HG02852 (cell line): ENCODE results near the gene ARHGEF26.
"Not testable (repeated sequence)": the region's sequence is repeated elsewhere in the genome, so short reads cannot be mapped to it uniquely, and the experiment has no call there.

ENCODE experiments used
- ATAC-seq: cut with Tn5 transposase; IDR thresholded peaks from one replicate; pipeline ENCODE4 v1.9.1; 2021; ENCODE audit warnings: mild to moderate bottlenecking, moderate library complexity; ENCODE audit not compliant: unreplicated experiment

The ARHGEF26 gene, protein sequence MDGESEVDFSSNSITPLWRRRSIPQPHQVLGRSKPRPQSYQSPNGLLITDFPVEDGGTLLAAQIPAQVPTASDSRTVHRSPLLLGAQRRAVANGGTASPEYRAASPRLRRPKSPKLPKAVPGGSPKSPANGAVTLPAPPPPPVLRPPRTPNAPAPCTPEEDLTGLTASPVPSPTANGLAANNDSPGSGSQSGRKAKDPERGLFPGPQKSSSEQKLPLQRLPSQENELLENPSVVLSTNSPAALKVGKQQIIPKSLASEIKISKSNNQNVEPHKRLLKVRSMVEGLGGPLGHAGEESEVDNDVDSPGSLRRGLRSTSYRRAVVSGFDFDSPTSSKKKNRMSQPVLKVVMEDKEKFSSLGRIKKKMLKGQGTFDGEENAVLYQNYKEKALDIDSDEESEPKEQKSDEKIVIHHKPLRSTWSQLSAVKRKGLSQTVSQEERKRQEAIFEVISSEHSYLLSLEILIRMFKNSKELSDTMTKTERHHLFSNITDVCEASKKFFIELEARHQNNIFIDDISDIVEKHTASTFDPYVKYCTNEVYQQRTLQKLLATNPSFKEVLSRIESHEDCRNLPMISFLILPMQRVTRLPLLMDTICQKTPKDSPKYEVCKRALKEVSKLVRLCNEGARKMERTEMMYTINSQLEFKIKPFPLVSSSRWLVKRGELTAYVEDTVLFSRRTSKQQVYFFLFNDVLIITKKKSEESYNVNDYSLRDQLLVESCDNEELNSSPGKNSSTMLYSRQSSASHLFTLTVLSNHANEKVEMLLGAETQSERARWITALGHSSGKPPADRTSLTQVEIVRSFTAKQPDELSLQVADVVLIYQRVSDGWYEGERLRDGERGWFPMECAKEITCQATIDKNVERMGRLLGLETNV

DNA sequence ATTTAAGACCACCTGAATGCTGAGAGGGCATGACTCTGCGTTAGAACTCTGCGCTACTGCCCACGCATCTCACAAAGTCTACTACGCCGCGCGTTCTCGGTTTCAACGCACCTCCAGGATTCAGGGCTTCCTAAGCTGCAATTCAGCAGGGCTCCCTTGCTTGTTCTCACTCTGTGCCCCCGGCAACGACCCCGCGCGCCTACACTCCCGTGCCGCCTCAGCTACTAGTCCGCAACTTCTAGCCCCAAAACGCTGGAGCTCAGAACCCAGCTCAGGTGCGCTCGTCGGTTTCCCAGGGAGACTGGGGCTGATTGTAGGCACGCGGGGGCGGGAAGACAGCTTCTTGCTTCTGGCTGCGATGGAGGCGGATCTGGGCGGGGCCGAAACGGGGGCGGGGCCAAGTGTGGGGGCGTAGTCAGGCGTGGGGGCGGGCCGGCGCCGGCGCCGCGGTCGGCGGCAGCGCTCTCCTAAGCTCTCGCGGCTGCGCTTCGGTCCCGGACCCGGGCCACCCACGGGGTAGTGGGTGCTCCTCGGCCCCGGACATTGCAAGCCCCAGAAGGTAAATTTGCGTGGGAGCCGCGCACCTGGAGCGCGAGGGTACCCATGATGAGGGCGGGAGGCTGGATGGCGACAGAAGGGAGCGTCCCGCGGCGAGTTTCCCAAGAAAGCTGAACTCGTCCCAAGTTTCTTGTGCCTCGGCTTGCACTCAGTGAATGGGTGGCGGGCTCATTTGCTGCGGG lies at the start of gene ARHGEF26:
Gene ARHGEF26 (plus strand): TSS at position 430 of the 740 bp plus-strand sequence. CDS start 603 bp downstream, outside the sequence.
- ATAC-seq = peak; percentile 74

DNA sequence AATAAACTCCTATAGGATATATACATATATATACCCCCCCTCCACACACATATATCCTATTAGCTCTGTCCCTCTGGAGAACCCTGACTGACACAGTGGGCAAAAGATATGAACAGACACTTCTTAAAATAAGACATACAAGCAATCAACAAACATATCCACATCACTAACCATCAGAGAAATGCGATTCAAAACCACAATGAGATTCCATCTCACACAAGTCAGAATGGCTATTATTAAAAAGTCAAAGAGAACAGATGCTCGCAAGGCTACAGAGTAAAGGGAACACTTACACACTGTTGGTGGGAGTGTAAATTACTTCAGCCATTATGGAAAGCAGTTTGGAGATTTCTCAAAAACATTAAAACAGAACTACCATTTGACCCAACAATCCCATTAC lies 46.2 kb upstream of the ARHGEF26 start:
- ATAC-seq = no peak

DNA sequence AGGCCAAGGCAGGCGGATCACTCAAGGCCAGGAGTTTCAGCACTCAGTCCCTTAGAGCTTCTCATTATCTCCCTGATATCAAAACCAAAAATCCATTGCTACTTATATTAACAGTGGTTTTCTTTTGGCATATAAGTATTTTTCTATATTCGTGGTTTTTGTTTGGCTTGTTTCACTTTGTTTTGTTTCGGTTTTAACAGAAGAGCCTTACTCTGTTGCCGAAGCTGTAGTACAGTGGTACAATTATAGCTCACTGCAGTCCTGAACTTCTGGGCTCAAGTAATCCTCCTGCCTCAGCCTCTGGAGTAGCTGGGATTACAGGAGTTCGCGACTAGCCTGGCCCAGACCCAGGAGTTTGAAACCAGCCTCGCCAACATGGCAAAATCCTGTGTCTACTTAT lies 42.5 kb upstream of the ARHGEF26 start:
- no peak for ATAC-seq

DNA sequence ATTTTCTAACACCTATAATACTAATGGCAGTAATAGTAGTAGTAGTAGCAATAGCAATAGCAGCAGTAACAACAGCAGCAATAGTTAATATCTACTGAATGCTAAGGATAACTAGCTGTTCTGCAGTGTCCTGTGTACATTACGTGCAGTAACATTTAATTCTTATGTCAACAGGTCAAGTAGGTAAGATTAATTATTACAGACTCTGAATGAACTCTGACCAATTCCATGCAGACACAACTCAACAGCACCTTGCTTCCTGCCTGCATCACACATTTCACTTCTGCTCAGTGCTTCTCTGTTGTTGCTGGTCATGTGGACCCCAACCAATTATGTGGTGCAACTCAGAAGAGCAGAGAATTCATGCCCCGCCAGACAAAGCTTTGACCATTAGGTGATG lies 39.9 kb upstream of the ARHGEF26 start:
- no peak for ATAC-seq

DNA sequence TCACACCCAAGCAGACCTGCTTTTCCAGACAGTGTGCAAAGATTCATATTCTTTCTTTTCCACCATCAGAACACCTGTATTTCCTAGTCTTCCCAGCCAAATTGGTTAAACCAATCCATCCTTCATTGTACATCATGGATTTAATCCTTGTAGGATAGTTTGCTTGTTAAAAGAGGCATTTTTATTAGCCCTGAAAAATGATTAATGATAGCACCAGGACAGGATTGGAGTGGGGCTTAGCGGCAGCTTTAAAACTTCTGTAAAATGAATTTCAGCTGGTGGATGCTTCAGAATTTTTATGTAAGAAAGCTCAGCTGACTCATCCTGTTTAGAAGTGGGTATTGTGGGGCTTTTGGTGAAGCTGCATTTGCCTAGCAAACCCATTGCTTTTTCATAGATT lies 36.1 kb upstream of the ARHGEF26 start:
- no peak for ATAC-seq

DNA sequence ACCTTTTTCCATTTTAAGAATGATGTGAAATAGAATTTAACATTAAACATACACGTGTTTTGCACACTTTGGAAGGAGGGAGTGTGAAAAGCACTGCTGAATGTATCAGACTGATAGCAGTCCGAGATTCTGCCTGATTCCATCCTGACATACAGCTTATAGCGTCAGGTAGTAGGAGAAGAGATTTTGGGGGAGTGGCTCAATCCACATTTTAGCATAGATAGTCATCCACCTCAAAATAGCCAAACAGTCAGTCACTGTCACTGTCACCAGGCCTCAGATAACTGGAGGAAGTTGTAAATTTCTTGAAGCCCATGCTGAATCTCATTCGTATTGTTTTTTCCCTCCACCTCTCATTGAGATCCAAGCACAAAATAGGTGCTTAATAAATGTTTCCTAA lies 35.4 kb upstream of the ARHGEF26 start:
- no peak for ATAC-seq

DNA sequence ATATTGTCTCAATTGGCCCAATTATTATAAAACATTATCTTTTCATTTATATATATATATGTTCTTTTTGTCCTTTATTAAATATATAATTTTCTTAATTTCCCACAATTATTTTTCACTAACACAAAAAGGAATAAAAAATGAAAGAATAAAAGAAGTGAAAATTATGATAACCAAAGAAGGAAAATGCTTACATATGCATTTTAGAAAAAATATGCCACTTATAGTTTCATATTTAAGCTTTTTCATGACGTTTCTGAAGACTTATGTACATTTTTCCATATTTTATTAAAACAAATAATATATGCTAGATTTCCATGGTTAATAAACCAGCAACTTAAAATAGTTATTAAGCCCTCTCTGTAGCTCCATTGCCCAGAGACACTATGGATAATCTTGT lies 34.9 kb upstream of the ARHGEF26 start:
- no peak for ATAC-seq

DNA sequence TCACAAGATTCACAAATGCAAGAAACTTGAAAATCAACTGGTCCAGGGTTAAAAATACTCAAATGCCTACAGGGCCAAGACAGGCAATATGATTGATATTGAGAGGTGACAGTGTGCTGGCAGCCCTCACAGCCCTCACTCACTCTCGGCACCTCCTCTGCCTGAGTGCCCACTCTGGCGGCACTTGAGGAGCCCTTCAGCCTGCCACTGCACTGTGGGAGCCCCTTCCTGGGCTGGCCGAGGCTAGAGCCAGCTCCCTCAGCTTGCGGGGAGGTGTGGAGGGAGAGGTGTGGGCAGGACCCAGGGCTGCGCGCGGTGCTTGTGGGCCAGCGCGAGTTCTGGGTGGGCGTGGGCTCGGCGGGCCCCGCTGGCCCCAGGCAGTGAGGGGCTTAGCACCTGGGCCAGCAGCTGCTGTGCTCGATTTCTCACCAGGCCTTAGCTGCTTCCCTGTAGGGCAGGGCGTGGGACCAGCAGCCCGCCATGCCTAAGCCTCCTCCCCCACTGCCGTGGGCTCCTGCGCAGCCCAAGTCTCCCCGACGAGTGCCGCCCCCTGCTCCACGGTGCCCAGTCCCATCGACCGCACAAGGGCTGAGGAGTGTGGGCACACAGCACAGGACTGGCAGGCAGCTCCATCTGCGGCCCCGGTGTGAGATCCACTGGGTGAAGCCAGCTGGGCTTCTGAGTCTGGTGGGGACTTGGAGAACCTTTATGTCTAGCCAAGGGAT lies 33.3 kb upstream of the ARHGEF26 start:
- not testable (repeated sequence) for ATAC-seq

DNA sequence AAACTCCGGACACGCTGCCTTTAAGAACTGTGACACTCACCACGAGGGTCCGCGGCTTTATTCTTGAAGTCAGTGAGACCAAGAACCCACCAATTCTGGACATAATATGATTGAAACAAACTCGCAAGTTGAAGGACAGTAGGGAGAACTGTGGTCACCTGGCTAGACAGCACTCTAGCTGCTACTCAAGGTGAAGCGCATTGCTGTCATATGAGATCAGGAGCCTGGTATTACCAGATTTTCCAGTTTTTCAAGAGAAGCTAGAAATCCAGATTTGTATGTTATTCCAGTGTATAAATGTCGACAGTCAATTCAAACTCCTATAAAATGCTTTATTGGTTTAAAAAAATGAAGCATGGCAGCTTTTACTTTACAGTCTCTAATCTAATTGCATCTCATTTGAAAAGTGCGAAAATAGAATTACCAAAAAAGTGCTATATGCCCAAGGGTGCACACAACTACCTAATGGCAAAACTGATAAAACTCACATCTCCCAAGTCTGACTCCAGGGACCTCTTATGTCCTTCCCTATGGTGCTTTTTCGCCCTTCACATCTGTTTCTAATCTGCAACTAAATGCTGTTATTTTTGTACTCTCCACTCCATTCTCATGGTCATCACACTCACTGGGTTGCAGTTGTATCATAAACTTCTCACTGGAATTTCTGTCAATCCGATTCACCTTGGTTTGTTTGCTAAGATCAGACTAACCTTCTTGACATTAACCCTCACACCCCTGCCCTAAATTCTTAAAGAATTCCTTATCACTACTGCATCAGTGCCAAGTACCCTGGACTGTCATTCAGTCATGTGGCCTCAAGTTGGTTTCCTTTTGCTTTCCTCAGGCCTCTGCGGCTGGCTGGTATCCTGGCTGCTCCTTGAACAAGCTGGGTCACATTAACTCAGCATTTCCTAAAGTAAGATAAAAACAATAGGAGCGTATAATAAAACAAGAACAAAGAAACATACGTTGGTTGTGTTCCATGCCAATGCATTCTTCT lies 31.5 kb upstream of the ARHGEF26 start:
- ATAC-seq = no peak

DNA sequence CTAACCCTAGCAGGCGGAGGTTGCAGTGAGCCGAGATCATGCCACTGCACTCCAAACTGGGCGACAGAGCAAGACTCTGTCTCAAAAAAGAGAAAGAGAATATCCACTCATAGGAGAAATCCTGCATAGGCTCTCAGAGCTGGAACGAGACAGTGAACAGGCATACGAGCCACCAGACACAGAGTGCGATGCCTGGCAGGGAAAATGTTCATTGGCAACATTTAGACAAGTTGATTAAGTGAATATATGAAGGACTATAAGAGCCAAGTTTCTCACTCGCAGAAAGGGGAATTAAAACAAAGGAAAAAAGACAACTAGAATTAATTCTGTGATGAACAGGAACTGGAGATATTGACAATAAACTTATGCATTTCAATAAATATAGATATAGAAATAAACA lies 27.1 kb upstream of the ARHGEF26 start:
- ATAC-seq = no peak

DNA sequence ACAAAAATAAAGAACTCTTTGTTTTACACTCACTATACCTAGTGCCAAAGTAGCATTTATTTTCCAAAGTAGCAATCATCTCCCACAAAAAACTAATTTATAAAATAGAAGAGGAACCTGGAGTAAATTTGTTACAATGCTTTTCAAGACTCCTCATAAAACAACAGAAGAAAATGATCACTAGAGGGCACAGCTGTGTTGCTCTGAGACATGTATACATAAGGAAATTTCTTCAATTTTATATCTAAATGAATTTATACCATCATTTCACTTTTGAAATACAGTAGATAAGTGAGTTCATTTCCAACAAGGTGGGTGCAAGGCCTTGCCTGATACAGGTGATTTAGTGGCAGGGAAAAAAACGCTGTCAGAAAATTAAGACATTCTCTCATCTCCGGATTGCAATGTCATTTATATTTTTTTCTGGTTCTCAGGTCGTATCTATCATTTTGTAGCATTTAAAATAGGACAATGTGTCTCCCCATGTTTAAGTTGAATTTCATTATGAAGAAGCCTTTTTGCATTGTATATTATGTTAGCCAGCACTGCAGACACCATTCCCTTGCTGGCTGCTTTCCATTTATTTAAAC lies 25.3 kb upstream of the ARHGEF26 start:
- no peak for ATAC-seq

DNA sequence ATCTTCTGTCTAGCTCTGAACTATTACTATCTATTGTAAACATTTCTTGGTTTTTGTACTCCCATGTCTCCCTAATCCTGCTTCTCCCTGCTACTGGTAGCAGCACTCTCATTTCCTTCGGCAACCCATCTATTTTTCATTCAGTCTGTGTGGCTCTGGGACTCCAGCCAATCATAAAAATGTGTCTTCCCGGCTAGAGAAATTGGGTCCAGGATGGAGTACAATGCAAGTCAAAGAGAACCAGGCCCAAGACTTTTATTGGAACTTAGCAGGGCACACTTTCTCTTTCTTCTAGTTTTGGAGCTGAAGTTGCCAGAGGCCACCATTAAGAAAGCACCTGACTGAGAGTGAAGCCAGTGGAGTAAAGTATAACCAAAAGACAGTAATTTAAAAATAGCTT lies 22.8 kb upstream of the ARHGEF26 start:
- no peak for ATAC-seq

DNA sequence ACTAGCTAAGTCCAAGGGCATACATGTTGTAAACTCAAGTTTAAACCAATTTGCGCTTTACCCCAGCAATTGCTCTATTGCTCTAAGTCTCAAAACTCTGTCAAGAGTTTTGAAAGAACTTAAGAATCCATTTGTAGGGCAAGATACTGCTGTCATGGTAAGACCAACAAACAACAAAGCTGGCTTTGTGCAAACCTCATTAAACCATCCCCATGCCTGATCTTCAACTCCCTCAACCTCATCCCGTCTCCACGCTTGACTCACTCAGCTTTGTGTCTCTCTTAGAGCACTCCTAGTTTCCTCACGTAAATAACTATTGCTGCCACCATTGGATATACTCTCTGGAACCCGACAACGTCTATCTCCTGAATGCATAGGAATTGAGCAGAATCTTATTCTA lies 20.6 kb upstream of the ARHGEF26 start:
- no peak for ATAC-seq

DNA sequence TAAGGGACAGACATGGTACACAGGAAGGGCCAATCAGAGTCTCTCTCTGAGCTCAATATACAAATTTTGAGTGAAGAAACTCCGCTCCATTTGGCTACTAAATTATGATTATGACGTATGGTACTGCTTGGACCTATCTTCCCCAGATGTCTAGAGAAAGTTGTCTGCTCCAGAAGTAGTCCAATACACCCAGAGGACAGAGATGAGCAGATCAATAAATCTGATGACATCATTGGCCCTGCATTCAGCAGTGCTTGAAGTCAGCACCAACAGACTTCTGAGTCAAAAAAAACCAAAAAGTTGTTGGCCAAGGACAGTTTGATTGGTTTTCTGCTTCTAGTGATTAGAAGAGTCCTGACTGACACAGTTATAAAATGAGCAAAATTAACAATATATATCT lies 19.9 kb upstream of the ARHGEF26 start:
- no peak for ATAC-seq

DNA sequence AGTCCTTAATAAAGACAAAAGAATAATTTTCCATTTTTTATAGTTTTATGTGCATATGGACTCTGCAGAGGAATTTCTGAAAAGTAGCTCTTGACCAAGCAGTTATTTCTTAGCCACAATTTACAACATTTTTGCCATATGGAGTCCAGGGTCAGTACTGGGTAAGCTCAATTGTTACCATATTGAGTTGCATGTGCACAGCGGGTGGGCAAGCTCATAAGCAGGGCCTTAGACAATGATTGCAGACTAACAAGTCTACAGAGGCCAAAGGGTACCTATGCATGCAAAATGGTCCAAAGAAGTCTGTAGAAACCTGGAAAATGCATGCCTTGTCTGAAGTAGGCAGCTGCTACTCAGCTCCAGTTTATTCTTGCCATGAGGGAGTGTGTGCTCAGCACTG lies 19.0 kb upstream of the ARHGEF26 start:
- ATAC-seq = no peak

DNA sequence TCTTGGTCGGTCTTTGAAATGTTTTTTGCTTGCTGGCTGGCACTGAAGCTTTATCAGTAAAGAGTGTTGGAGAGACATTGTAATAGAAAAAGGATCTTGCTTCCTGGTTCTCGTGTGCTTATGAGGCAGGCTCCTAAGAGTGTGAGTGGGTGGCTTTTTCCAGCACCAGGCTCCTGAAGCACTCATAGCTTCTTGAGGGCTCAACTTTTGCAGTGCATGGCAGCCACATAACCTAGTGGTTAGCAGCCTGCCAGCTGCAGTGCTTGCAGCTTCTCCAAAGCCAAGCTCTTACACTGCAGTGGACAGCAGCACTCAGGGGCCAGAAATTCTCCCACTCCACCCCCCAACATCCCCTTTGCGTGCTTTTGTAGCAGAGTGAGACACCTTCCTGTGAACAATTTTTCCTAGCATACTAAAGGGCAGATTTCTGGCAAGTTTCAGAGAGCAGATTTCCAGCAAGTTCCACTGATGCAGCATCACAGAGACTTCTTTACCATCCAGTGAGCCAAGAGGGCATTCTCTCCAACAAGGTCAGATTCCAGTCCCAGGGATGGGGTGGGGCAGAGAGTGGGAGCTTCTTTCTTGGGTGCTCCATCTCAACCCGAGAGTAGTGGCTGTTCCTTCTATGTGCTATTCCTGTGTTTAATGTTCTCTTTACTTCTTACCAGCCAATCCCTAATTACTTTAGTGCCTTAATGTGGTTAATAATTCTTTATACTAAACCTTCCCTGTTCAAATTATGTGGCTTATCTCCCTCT lies 15.8 kb upstream of the ARHGEF26 start:
- ATAC-seq = no peak

DNA sequence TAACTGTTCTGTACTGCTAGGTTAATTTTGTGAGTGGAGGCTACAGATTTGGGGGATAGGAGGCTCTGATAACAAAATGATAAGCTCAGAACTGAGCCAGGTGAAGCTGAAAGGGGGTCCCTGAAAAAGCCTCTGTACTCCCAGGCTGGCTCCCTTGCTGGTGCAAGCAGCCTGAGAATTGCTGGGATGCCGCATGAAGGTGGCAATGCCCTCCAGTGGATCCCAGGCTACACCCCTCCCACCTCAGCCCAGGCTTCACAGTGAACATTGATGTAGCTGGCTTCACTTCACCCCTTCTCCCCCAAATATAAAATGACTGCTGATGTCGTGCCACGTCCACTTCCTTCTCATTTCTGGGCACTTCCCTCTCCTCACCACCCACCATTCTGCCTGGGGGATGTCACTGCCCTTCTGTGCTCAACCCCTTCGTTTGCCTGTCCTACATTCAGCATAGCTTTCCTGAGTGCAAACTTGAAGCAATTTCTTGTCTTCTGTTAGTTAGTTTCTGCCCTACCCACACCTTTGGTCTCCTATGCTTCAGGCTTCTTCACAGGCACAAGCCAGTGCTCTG lies 9.7 kb upstream of the ARHGEF26 start:
- ATAC-seq = no peak
